DOHH2 (cell line): ENCODE results near the gene WDR76.

Experiments used
- H3F3A ChIP-seq: fragments of 200-600 bp; sonication (generic), shearing (Covaris generic); 2 replicates; pipeline ENCODE4 v1.6.0; 2016; ENCODE audit warnings: antibody characterized with exemption, mild to moderate bottlenecking; ENCODE audit not compliant: control insufficient read depth, insufficient read depth
- H3K27ac ChIP-seq: fragments of 200-600 bp; sonication (generic); 2 replicates; pipeline ENCODE4 v1.5.1; 2014; ENCODE audit warnings: low read depth, mild to moderate bottlenecking, low read length, moderate library complexity
- H3K27me3 ChIP-seq: fragments of 200-600 bp; sonication (generic); 2 replicates; pipeline ENCODE4 v1.6.1; 2014; ENCODE audit warnings: mild to moderate bottlenecking, low read length, mixed read lengths; ENCODE audit not compliant: control insufficient read depth
- H3K36me3 ChIP-seq: fragments of 200-600 bp; sonication (generic); 2 replicates; pipeline ENCODE4 v1.6.1; 2014; ENCODE audit warnings: mild to moderate bottlenecking, low read length, moderate library complexity, mixed read lengths; ENCODE audit not compliant: control insufficient read depth
- H3K4me1 ChIP-seq: fragments of 200-600 bp; sonication (generic); 2 replicates; pipeline ENCODE4 v1.6.1; 2014; ENCODE audit warnings: mild to moderate bottlenecking, low read length, mixed read lengths; ENCODE audit not compliant: control insufficient read depth
- H3K4me2 ChIP-seq: fragments of 200-600 bp; sonication (generic); 2 replicates; pipeline ENCODE4 v1.6.0; 2014; ENCODE audit warnings: mild to moderate bottlenecking, low read length, moderate library complexity
- H3K4me3 ChIP-seq: fragments of 200-600 bp; sonication (generic); 2 replicates; pipeline ENCODE4 v1.5.1; 2014; ENCODE audit warnings: mild to moderate bottlenecking, low read length, mixed read lengths
- H3K79me2 ChIP-seq: fragments of 200-600 bp; sonication (generic); 2 replicates; pipeline ENCODE4 v1.6.1; 2014; ENCODE audit warnings: mild to moderate bottlenecking, low read length, mixed read lengths; ENCODE audit not compliant: control insufficient read depth
- H3K9me2 ChIP-seq: fragments of 200-600 bp; sonication (generic); replicated peaks from 2 replicates; pipeline ENCODE4 v1.6.1; 2014; ENCODE audit warnings: mild to moderate bottlenecking, low read length, mixed read lengths; ENCODE audit not compliant: control insufficient read depth
- H3K9me3 ChIP-seq: fragments of 200-600 bp; sonication (generic); 2 replicates; pipeline ENCODE4 v1.6.1; 2014; ENCODE audit warnings: antibody characterized with exemption, low read length, mixed read lengths; ENCODE audit not compliant: control insufficient read depth, insufficient read depth
- H4K20me1 ChIP-seq: fragments of 200-600 bp; sonication (generic); 2 replicates; pipeline ENCODE4 v1.6.0; 2014; ENCODE audit warnings: low read depth, mild to moderate bottlenecking, antibody characterized with exemption, low read length, moderate library complexity; ENCODE audit not compliant: control insufficient read depth, insufficient read depth
- CTCF ChIP-seq: fragments of 200-600 bp; sonication (generic); IDR thresholded peaks from one replicate; pipeline ENCODE4 v1.5.1; 2014; ENCODE audit warnings: antibody characterized with exemption, mild to moderate bottlenecking, low read depth, low read length; ENCODE audit not compliant: poor library complexity, severe bottlenecking
- EZH2phosphoT487 ChIP-seq: fragments of 200-600 bp; sonication (generic); IDR thresholded peaks from 2 replicates; pipeline ENCODE4 v1.6.1; 2017; ENCODE audit warnings: borderline replicate concordance, mild to moderate bottlenecking, antibody characterized with exemption, low read length, moderate library complexity, mixed read lengths

WDR76 gene

GRCh38 chr15:43789409-43789808 is 37.4 kb upstream of the WDR76 start:
- peak overlapping the region; percentile 93 for H3K4me2 ChIP-seq
- H3K4me3 ChIP-seq: peak overlapping the region; percentile 70
- H4K20me1 ChIP-seq: 0 out of 2 replicates have a peak, but pooled peaks cover 4% of the 10 kb centered on the region
- TF ChIP-seq CTCF (no peak), EZH2phosphoT487 (no peak)
- peaks cover 50% of the 10 kb centered on the region for H3F3A ChIP-seq
- peaks cover 47% of the 10 kb centered on the region for H3K36me3 ChIP-seq
- no peaks in the 10 kb centered on the region for H3K27me3 ChIP-seq
- peaks cover 36% of the 10 kb centered on the region for H3K79me2 ChIP-seq
- H3K9me3 ChIP-seq: no peaks in the 10 kb centered on the region
- peaks cover 81% of the 10 kb centered on the region for H3K4me1 ChIP-seq
- no peaks in the 10 kb centered on the region for H3K9me2 ChIP-seq
- H3K27ac ChIP-seq: peak overlapping the region; percentile 99

- Histone ChIP-seq H3F3A (peaks cover 73% of the 10 kb centered on the region), H3K27me3 (no peaks in the 10 kb centered on the region), H3K36me3 (peaks cover 57% of the 10 kb centered on the region), H4K20me1 (0 out of 2 replicates have a peak, but pooled peaks cover 4% of the 10 kb centered on the region), H3K9me3 (no peaks in the 10 kb centered on the region), H3K79me2 (peaks cover 35% of the 10 kb centered on the region), H3K4me1 (peaks cover 87% of the 10 kb centered on the region), H3K27ac (peak within 1 kb of the TSS; percentile 99), H3K4me3 (peak within 1 kb of the TSS; percentile 91), H3K4me2 (peak within 1 kb of the TSS; percentile 93), H3K9me2 (no peaks in the 10 kb centered on the region)
- TF ChIP-seq CTCF: no peak
- no peak for TF ChIP-seq EZH2phosphoT487
Observed at GRCh38 chr15:43791993-43792760, 34.6 kb upstream of the WDR76 start, which contains the start of gene SERF2. Gene SERF2 (plus strand): TSS chr15:43792320. CDS start chr15:43792377, 57 bp downstream.

- H4K20me1 ChIP-seq: 0 out of 2 replicates have a peak, but pooled peaks cover 4% of the 10 kb centered on the region
- H3K4me3 ChIP-seq: peak overlapping the region; percentile 91
- H3K27ac ChIP-seq: peak overlapping the region; percentile 99
Observed at GRCh38 chr15:43792761-43793476, 33.9 kb upstream of the WDR76 start.

More at GRCh38 chr15:43792761-43793476, 33.9 kb upstream of the WDR76 start:
- TF ChIP-seq EZH2phosphoT487 (no peak), CTCF (no peak)
- Histone ChIP-seq H3F3A (peaks cover 70% of the 10 kb centered on the region), H3K79me2 (peaks cover 37% of the 10 kb centered on the region), H3K4me1 (peaks cover 87% of the 10 kb centered on the region), H3K27me3 (no peaks in the 10 kb centered on the region), H3K9me2 (no peaks in the 10 kb centered on the region), H3K36me3 (peaks cover 60% of the 10 kb centered on the region), H3K4me2 (peak overlapping the region; percentile 79), H3K9me3 (no peaks in the 10 kb centered on the region)
